MM.1S (cell line): ENCODE results near the gene TCF12.
A peak's percentile ranks its signal among the peaks of the same experiment; 100 is the strongest.

Experiments
- DNase-seq: peaks from one replicate; pipeline ENCODE4 v3.0.0-alpha.2; 2015
- H2AFZ ChIP-seq: fragments of 300-600 bp; sonication (generic); 2 replicates; pipeline ENCODE4 v1.6.0; 2016; ENCODE audit warnings: antibody characterized with exemption, low read length
- H3F3A ChIP-seq: fragments of 300-600 bp; sonication (generic); 2 replicates; pipeline ENCODE4 v1.6.1; 2016; ENCODE audit warnings: mild to moderate bottlenecking, antibody characterized with exemption, low read length, moderate library complexity, mixed read lengths; ENCODE audit not compliant: insufficient read depth
- H3K27ac ChIP-seq: fragments of 300-600 bp; sonication (generic); 2 replicates; pipeline ENCODE4 v1.5.1; 2016; ENCODE audit warnings: mild to moderate bottlenecking, low read length
- H3K27me3 ChIP-seq: fragments of 300-600 bp; sonication (generic); replicated peaks from 2 replicates; pipeline ENCODE4 v1.6.0; 2016; ENCODE audit warnings: low read length; ENCODE audit not compliant: insufficient read depth
- H3K36me3 ChIP-seq: fragments of 300-600 bp; sonication (generic); replicated peaks from 2 replicates; pipeline ENCODE4 v1.6.1; 2016; ENCODE audit warnings: mild to moderate bottlenecking, low read length, mixed read lengths; ENCODE audit not compliant: insufficient read depth
- H3K4me1 ChIP-seq: fragments of 300-600 bp; sonication (generic); 2 replicates; pipeline ENCODE4 v1.6.1; 2016; ENCODE audit warnings: low read length, mixed read lengths
- H3K4me2 ChIP-seq: fragments of 300-600 bp; sonication (generic); 2 replicates; pipeline ENCODE4 v1.6.0; 2016; ENCODE audit warnings: low read depth, low read length
- H3K4me3 ChIP-seq: fragments of 300-600 bp; sonication (generic); 2 replicates; pipeline ENCODE4 v1.5.1; 2016; ENCODE audit warnings: low read length, mixed read lengths
- H3K79me2 ChIP-seq: fragments of 300-600 bp; sonication (generic); 2 replicates; pipeline ENCODE4 v1.6.1; 2016; ENCODE audit warnings: mixed run types, low read length, mixed read lengths
- H3K9ac ChIP-seq: fragments of 300-600 bp; sonication (generic); 2 replicates; pipeline ENCODE4 v1.6.1; 2016; ENCODE audit warnings: low read length, mixed read lengths
- H3K9me2 ChIP-seq: fragments of 300-600 bp; sonication (generic); replicated peaks from 2 replicates; pipeline ENCODE4 v1.6.1; 2016; ENCODE audit warnings: mild to moderate bottlenecking, low read length, mixed read lengths; ENCODE audit not compliant: insufficient read depth
- H3K9me3 ChIP-seq: fragments of 300-600 bp; sonication (generic); replicated peaks from 2 replicates; pipeline ENCODE4 v1.6.1; 2016; ENCODE audit warnings: mild to moderate bottlenecking, low read length, mixed read lengths; ENCODE audit not compliant: insufficient read depth
- H4K20me1 ChIP-seq: fragments of 300-600 bp; sonication (generic); 2 replicates; pipeline ENCODE4 v1.6.1; 2016; ENCODE audit warnings: mild to moderate bottlenecking, low read length, moderate library complexity, mixed read lengths; ENCODE audit not compliant: insufficient read depth
- EZH2 ChIP-seq: fragments of 300-600 bp; sonication (generic); optimal IDR thresholded peaks from 2 replicates; pipeline ENCODE3; 2017; ENCODE audit warnings: low read depth, mild to moderate bottlenecking, antibody characterized with exemption, low read length, mixed read lengths
- EZH2phosphoT487 ChIP-seq: fragments of 300-600 bp; sonication (generic); IDR thresholded peaks from 2 replicates; pipeline ENCODE4 v1.6.1; 2018; ENCODE audit warnings: antibody characterized with exemption, low read length
- TF ChIP-seq, protein P1 (sequence below): fragments of 300-600 bp; sonication (generic); IDR thresholded peaks from 2 replicates; pipeline ENCODE4 v1.5.1; 2016; ENCODE audit warnings: antibody characterized with exemption, low read length, mixed read lengths

The TCF12 gene

DNA sequence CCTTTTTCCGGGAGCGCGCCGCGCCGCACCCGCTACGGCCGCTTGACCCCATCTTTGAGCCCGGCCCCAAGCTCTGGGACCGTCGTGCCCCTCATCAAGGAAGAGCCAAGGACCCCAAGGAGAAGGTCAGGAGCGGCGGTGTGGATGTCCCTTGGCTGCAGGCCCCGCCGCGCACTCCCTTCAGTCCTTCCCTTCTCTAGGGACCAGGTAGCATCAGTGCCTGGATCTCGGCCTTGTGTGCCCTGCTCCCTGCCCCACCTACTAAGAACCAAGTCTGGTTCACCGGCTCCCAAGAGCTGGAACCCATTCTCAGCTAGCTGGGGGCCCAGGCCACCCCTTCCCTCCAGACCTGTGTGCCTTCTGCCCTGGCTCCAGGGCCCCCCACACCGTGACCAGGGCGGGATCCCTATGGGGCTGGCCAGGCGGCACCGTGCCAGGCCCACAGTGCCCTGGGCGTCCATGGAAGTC lies 388.5 kb downstream of the TCF12 start:
- Histone ChIP-seq H3K4me1 (no peaks in the 10 kb centered on the region), H3K4me3 (peak overlapping the region; percentile 55), H3K9ac (no peak overlapping the region; the same call in 1 of the 2 replicates), H3K27me3 (no peaks in the 10 kb centered on the region), H4K20me1 (no peaks in the 10 kb centered on the region), H3K9me3 (no peaks in the 10 kb centered on the region), H3K36me3 (no peaks in the 10 kb centered on the region), H3K79me2 (no peaks in the 10 kb centered on the region), H3K4me2 (peak overlapping the region; percentile 71; the same call in 1 of the 2 replicates), H2AFZ (peak overlapping the region; percentile 41; the same call in 1 of the 2 replicates), H3F3A (no peaks in the 10 kb centered on the region), H3K9me2 (no peaks in the 10 kb centered on the region), H3K27ac (no peak overlapping the region)
- TF ChIP-seq EZH2 (no peak), EZH2phosphoT487 (no peak)
- TF ChIP-seq, protein P1, sequence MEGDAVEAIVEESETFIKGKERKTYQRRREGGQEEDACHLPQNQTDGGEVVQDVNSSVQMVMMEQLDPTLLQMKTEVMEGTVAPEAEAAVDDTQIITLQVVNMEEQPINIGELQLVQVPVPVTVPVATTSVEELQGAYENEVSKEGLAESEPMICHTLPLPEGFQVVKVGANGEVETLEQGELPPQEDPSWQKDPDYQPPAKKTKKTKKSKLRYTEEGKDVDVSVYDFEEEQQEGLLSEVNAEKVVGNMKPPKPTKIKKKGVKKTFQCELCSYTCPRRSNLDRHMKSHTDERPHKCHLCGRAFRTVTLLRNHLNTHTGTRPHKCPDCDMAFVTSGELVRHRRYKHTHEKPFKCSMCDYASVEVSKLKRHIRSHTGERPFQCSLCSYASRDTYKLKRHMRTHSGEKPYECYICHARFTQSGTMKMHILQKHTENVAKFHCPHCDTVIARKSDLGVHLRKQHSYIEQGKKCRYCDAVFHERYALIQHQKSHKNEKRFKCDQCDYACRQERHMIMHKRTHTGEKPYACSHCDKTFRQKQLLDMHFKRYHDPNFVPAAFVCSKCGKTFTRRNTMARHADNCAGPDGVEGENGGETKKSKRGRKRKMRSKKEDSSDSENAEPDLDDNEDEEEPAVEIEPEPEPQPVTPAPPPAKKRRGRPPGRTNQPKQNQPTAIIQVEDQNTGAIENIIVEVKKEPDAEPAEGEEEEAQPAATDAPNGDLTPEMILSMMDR: no peak
- no peak for DNase-seq

DNA sequence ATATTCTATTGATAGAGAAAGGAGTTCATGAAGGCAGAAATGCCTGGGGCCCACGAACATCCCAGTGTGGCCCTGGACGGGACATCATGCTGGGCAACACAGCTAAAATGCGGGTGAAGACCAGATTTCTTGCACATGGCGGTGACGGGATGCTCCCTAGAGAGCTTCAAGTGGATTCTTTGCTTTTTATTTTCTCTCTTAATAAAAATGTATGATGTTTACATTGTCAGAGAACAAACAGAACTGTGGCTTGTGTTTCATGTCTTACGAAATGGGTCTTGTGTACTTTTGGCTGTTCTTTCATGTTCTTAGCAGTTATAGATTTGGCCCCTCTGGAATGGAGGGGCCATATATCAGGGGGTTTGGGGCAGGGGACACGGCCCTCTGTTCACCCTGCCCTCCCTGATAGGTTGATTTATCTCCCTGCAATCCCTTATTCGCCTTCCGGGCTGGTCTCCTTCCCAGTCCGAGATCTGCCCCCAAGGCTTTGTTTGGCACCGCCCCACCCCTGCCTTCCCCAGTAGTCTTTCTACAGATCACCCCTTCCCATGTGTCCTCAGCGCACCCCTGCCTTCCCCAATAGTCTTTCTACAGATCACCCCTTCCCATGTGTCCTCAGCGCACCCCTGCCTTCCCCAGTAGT lies 389.2 kb downstream of the TCF12 start:
- Histone ChIP-seq H3K4me2 (no peak overlapping the region), H3K27me3 (no peaks in the 10 kb centered on the region)

DNA sequence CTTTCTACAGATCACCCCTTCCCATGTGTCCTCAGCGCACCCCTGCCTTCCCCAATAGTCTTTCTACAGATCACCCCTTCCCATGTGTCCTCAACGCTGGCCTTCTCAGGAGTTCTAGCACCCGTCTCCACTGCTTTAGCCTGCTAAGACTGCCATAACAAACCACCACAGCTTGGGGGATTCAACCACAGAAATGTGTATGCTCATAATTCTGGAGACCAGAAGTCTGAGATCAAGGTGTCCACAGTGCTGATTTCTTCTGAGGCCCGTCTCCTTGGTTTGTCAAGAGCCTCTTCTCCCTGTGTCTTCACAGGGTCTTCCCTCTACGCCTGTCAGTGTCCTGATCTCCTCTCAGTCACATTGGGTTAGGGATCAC lies 389.7 kb downstream of the TCF12 start:
- Histone ChIP-seq H3K27ac (no peak overlapping the region), H2AFZ (no peak overlapping the region), H3K27me3 (no peaks in the 10 kb centered on the region), H3K4me1 (no peaks in the 10 kb centered on the region), H3K36me3 (no peaks in the 10 kb centered on the region), H3K9me2 (no peaks in the 10 kb centered on the region), H3K9ac (no peak overlapping the region), H3K4me3 (no peak overlapping the region), H3K4me2 (no peak overlapping the region), H3K9me3 (no peaks in the 10 kb centered on the region), H3F3A (no peaks in the 10 kb centered on the region), H4K20me1 (no peaks in the 10 kb centered on the region), H3K79me2 (no peaks in the 10 kb centered on the region)
- no peak for TF ChIP-seq EZH2
- no peak for TF ChIP-seq EZH2phosphoT487
- TF ChIP-seq, protein P1: no peak
- no peak for DNase-seq

More for the DNA sequence above, 389.2 kb downstream of the TCF12 start:
- Histone ChIP-seq H3K27ac (no peak overlapping the region), H3K9me2 (no peaks in the 10 kb centered on the region), H3F3A (no peaks in the 10 kb centered on the region), H3K4me3 (no peak overlapping the region), H4K20me1 (no peaks in the 10 kb centered on the region), H3K36me3 (no peaks in the 10 kb centered on the region), H3K9me3 (no peaks in the 10 kb centered on the region), H3K9ac (no peak overlapping the region), H2AFZ (no peak overlapping the region), H3K79me2 (no peaks in the 10 kb centered on the region), H3K4me1 (no peaks in the 10 kb centered on the region)
- TF ChIP-seq EZH2phosphoT487: no peak
- TF ChIP-seq, protein P1: no peak
- TF ChIP-seq EZH2: no peak
- no peak for DNase-seq
